Activated T-cell treated with anti-CD3 and anti-CD28 coated beads, Interleukin-2, amount 50 U/mL, for 4 hours (primary cell): Measurements from ENCODE around the gene OR2B6. TPM values are rescaled to one million over a fixed set of nuclear protein-coding genes. Genes with fewer than 3 reads are reported as not detected.
"Not testable (repeated sequence)": the region's sequence is repeated elsewhere in the genome, so short reads cannot be mapped to it uniquely, and the experiment has no call there.

Experiments used
- ATAC-seq, 2 donors: fragments of 200-7000 bp; cut with Tn5 transposase; one replicate each; pipeline ENCODE4 v1.10.0; 2021
- DNase-seq: peaks from one replicate; pipeline ENCODE4 v3.0.0-alpha.2; 2020
- H3K27me3 Mint-ChIP-seq: one replicate; pipeline ENCODE4 v1.8.0; 2021; ENCODE audit warnings: low read depth, mixed read lengths
- H3K36me3 Mint-ChIP-seq: one replicate; pipeline ENCODE4 v1.8.0; 2022; ENCODE audit warnings: mixed read lengths; ENCODE audit not compliant: insufficient read depth
- H3K4me1 Mint-ChIP-seq: one replicate; pipeline ENCODE4 v1.8.0; 2021; ENCODE audit warnings: low read depth, mixed read lengths
- H3K4me3 Mint-ChIP-seq: one replicate; pipeline ENCODE4 v1.8.0; 2021; ENCODE audit warnings: mild to moderate bottlenecking, moderate library complexity, mixed read lengths
- H3K9me3 Mint-ChIP-seq: one replicate; pipeline ENCODE4 v1.8.0; 2021; ENCODE audit warnings: mixed read lengths
- total RNA-seq, 3 donors: library from RNA; stranded (reverse); gene quantifications; one replicate each; pipeline ENCODE4 v1.2.1, GENCODE V29; 2021

The OR2B6 gene
- total RNA-seq, result not detected

GRCh38 chr6:27956941-27957340, at the start of gene OR2B6:
OR2B6 (plus strand) TSS chr6:27957241; CDS start chr6:27957241, 0 bp downstream.
- H3K9me3 Mint-ChIP-seq, result no peaks in the 10 kb centered on the region
- no peak within 1 kb of the TSS for H3K4me3 Mint-ChIP-seq
- DNase-seq, result no peak
- no peak for ATAC-seq
- no peaks in the 10 kb centered on the region for H3K36me3 Mint-ChIP-seq
- H3K27me3 Mint-ChIP-seq, result peaks cover 42% of the 10 kb centered on the region
- no peaks in the 10 kb centered on the region for H3K4me1 Mint-ChIP-seq

- ATAC-seq, result no peak
- Mint-ChIP-seq H3K36me3 (no peaks in the 10 kb centered on the region), H3K4me3 (no peak overlapping the region), H3K27me3 (peaks cover 11% of the 10 kb centered on the region), H3K9me3 (no peaks in the 10 kb centered on the region), H3K4me1 (peaks cover 3% of the 10 kb centered on the region)
- DNase-seq, result no peak
These were observed 49.0 kb upstream of the OR2B6 start for GRCh38 chr6:27908017-27908416.

- DNase-seq, result no peak
- H3K36me3 Mint-ChIP-seq, result no peaks in the 10 kb centered on the region
- no peak within 1 kb of the TSS for H3K4me3 Mint-ChIP-seq
- ATAC-seq, result no peak
- H3K27me3 Mint-ChIP-seq, result peaks cover 20% of the 10 kb centered on the region
- H3K4me1 Mint-ChIP-seq, result no peaks in the 10 kb centered on the region
- H3K9me3 Mint-ChIP-seq, result no peaks in the 10 kb centered on the region
These were observed 45.0 kb upstream of the OR2B6 start, which contains the start of gene OR2B2 for GRCh38 chr6:27911956-27912446. OR2B2 (minus strand) TSS chr6:27912396; CDS start chr6:27912319, 77 bp downstream.

GRCh38 chr6:27922949-27923348, 34.1 kb upstream of the OR2B6 start:
- Mint-ChIP-seq H3K4me3 (no peak overlapping the region), H3K27me3 (peaks cover 29% of the 10 kb centered on the region), H3K9me3 (no peaks in the 10 kb centered on the region), H3K4me1 (no peaks in the 10 kb centered on the region), H3K36me3 (no peaks in the 10 kb centered on the region)
- DNase-seq (no peak), ATAC-seq (no peak)

DNA sequence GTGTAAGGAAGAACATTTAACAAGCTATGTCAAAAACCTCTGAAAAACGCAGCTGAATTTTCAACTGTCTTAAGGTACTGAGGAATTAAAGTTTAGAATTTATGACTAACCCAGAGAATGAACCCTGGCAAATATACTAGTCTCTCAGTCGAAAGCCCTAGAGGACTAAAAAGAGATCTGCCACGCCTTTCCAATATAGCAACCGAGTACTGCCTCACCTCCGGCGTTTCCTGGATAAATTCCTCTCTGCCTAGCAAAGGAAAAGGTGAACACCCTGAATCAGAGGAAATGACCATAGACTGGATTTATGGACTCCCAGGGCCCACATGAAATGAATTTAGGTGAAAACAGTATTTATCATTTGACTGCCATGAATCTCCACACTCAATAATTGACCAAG, 32.9 kb upstream of the OR2B6 start:
- no peak for DNase-seq
- H3K36me3 Mint-ChIP-seq, result no peaks in the 10 kb centered on the region
- no peaks in the 10 kb centered on the region for H3K4me1 Mint-ChIP-seq
- H3K27me3 Mint-ChIP-seq, result peaks cover 29% of the 10 kb centered on the region
- no peak for ATAC-seq
- no peaks in the 10 kb centered on the region for H3K9me3 Mint-ChIP-seq
- H3K4me3 Mint-ChIP-seq, result no peak overlapping the region

DNA sequence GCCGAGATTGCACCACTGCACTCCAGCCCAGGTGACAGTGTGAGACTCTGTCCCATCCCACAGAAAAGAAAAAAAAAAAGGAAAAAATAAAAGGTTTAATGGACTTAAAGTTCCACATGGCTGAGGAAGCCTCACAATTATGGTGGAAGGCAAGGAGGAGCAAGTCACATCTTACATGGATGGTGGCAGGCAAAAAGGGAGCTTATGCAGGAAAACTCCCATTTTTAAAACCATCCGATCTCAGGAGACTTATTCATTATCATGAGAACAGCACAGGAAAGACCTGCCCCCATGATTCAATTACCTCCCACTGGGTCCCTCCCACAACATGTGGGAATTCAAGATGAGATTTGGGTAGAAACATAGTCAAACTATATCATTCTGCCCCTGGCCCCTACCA, 29.0 kb upstream of the OR2B6 start:
- H3K9me3 Mint-ChIP-seq, result not testable (repeated sequence)

DNA sequence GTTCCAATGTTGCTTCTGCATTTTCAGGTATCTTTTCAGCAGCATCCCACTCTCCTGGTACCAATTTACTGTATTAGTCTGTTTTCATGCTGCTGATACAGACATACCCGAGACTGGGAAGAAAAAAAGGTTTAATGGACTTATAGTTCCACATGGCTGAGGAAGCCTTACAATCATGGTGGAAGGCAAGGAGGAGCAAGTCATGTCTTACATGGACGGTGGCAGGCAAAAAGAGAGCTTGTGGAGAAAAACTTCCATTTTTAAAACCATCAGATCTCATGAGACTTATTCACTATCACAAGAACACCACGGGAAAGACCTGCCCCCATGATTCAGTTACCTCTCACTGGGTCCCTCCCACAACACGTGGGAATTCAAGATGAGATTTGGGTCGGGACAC, 27.1 kb upstream of the OR2B6 start:
- not testable (repeated sequence) for ATAC-seq, DNase-seq, H3K36me3 Mint-ChIP-seq, H3K4me3 Mint-ChIP-seq, H3K9me3 Mint-ChIP-seq, H3K4me1 Mint-ChIP-seq
- H3K27me3 Mint-ChIP-seq, result peaks cover 26% of the 10 kb centered on the region

More for the DNA sequence above, 29.0 kb upstream of the OR2B6 start:
- H3K4me3 Mint-ChIP-seq, ATAC-seq, DNase-seq, H3K36me3 Mint-ChIP-seq, H3K4me1 Mint-ChIP-seq: not testable (repeated sequence)
- peaks cover 29% of the 10 kb centered on the region for H3K27me3 Mint-ChIP-seq

GRCh38 chr6:27931209-27931608, 25.8 kb upstream of the OR2B6 start:
- no peak for ATAC-seq
- DNase-seq, result no peak
- Mint-ChIP-seq H3K4me1 (no peaks in the 10 kb centered on the region), H3K36me3 (no peaks in the 10 kb centered on the region), H3K27me3 (peaks cover 22% of the 10 kb centered on the region), H3K9me3 (peaks cover 8% of the 10 kb centered on the region), H3K4me3 (no peak overlapping the region)

DNA sequence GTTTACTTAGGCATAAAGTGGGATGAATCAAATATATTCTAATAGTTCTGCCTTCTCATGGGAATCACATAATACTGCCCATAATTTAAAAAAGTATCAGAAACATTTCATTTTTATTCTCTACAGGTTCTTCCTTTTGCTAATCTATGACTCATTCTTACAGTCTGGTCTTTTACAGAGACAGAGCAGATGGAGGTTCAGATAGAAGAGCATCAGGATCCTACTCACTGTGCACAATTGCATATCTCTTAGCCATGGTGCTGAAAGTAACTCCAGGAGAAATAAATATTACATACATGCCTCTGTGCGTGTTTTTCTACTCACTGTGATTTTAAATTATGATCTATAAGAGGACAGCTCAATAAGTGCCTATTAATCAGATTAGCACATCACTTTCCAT, 16.3 kb upstream of the OR2B6 start:
- ATAC-seq (no peak), DNase-seq (no peak)
- H3K9me3 Mint-ChIP-seq, result no peaks in the 10 kb centered on the region
- H3K4me1 Mint-ChIP-seq, result no peaks in the 10 kb centered on the region
- H3K4me3 Mint-ChIP-seq, result no peak overlapping the region
- H3K36me3 Mint-ChIP-seq, result no peaks in the 10 kb centered on the region
- H3K27me3 Mint-ChIP-seq, result peaks cover 44% of the 10 kb centered on the region

DNA sequence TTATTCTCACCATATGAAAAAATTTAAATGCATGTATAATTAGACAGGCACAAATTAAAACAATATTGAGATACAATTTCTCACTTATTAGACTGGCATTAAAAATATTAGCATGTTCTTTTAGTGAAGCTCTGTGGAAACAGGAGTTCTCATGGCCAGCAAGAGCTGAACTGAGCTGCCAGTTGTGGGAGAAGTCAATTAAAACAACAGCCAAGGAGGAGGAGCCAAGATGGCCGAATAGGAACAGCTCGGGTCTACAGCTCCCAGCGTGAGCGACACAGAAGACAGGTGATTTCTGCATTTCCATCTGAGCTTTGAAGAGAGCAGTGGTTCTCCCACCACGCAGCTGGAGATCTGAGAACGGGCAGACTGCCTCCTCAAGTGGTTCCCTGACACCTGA, 14.0 kb upstream of the OR2B6 start:
- not testable (repeated sequence) for DNase-seq, ATAC-seq, H3K4me1 Mint-ChIP-seq, H3K9me3 Mint-ChIP-seq, H3K36me3 Mint-ChIP-seq, H3K4me3 Mint-ChIP-seq
- peaks cover 43% of the 10 kb centered on the region for H3K27me3 Mint-ChIP-seq

- Mint-ChIP-seq H3K27me3 (peaks cover 34% of the 10 kb centered on the region), H3K36me3 (no peaks in the 10 kb centered on the region), H3K4me3 (no peak overlapping the region), H3K9me3 (no peaks in the 10 kb centered on the region), H3K4me1 (no peaks in the 10 kb centered on the region)
- DNase-seq (no peak), ATAC-seq (no peak)
These were observed 8.8 kb upstream of the OR2B6 start for GRCh38 chr6:27948237-27948636.

GRCh38 chr6:27951040-27951439, 6.0 kb upstream of the OR2B6 start:
- ATAC-seq, result no peak
- H3K36me3 Mint-ChIP-seq, result no peaks in the 10 kb centered on the region
- no peaks in the 10 kb centered on the region for H3K4me1 Mint-ChIP-seq
- no peak overlapping the region for H3K4me3 Mint-ChIP-seq
- DNase-seq, result no peak
- no peaks in the 10 kb centered on the region for H3K9me3 Mint-ChIP-seq
- H3K27me3 Mint-ChIP-seq, result peaks cover 50% of the 10 kb centered on the region

DNA sequence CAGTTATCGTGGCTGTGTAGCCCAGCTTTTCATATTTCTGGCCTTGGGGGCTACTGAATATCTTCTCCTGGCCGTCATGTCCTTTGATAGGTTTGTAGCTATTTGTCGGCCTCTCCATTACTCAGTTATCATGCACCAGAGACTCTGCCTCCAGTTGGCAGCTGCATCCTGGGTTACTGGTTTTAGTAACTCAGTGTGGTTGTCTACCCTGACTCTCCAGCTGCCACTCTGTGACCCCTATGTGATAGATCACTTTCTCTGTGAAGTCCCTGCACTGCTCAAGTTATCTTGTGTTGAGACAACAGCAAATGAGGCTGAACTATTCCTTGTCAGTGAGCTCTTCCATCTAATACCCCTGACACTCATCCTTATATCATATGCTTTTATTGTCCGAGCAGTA, 475 bp downstream of the OR2B6 start:
- H3K36me3 Mint-ChIP-seq, result no peaks in the 10 kb centered on the region
- peaks cover 38% of the 10 kb centered on the region for H3K27me3 Mint-ChIP-seq

DNA sequence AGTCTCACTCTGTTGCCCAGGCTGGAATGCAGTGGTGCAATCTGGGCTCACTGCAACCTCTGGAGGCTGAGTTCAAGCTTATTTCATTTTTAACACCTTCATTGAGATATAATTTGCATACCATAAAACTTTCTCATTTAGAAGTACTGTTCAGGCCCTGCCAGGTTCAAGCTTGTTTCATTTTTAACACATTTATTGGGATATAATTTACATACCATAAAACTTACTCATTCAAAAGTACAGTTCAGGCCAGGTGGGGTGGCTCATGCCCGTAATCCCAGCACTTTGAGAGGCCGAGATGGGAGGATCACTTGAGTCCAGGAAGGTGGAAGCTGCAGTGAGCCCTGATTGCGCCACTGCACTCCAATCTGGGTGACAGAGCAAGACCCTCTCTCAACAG, 5.5 kb downstream of the OR2B6 start:
- Mint-ChIP-seq H3K36me3 (no peaks in the 10 kb centered on the region), H3K4me1 (no peaks in the 10 kb centered on the region), H3K27me3 (peaks cover 33% of the 10 kb centered on the region), H3K4me3 (no peak overlapping the region), H3K9me3 (no peaks in the 10 kb centered on the region)
- DNase-seq (no peak), ATAC-seq (no peak)

More for the DNA sequence above, 475 bp downstream of the OR2B6 start:
- ATAC-seq, result no peak
- H3K4me3 Mint-ChIP-seq, result no peak overlapping the region
- H3K4me1 Mint-ChIP-seq, result no peaks in the 10 kb centered on the region
- no peak for DNase-seq
- H3K9me3 Mint-ChIP-seq, result no peaks in the 10 kb centered on the region

GRCh38 chr6:27966044-27966443, 9.0 kb downstream of the OR2B6 start:
- DNase-seq (no peak), ATAC-seq (no peak)
- no peaks in the 10 kb centered on the region for H3K4me1 Mint-ChIP-seq
- H3K9me3 Mint-ChIP-seq, result peaks cover 11% of the 10 kb centered on the region
- H3K4me3 Mint-ChIP-seq, result no peak overlapping the region
- H3K27me3 Mint-ChIP-seq, result peaks cover 47% of the 10 kb centered on the region
- H3K36me3 Mint-ChIP-seq, result no peaks in the 10 kb centered on the region
